ENCODE data around the gene DSN1. TPM values are rescaled to one million over a fixed set of nuclear protein-coding genes. Genes with fewer than 3 reads are reported as not detected.

DSN1 gene
- total and polyA plus RNA-seq, 9 of the 15 experiments (the other 6 are each of a cell fraction or from before 2014, with no cell fraction given), result 23.3 to 45.3 (median 31.1) TPM

DNA sequence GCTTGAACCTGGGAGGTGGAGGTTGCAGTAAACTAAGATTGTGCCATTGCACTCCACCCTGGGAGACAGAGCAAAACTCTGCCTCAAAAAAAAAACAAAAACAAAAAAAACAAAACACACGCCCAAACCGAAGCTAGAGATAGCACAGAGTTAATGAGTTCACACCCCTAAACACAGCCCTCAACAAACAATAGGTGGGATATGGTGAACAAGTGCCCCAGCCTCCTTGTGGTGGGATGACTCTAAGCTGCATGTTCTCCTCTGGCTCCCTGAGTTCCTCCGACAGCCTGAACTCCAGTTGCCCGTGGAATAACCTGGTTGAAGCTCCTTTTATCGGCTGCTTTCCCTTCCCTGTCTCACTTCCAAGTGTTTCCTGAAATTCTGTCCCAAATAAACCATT is 22.1 kb upstream of the DSN1 start (continued):
- TF ChIP-seq, protein P1, sequence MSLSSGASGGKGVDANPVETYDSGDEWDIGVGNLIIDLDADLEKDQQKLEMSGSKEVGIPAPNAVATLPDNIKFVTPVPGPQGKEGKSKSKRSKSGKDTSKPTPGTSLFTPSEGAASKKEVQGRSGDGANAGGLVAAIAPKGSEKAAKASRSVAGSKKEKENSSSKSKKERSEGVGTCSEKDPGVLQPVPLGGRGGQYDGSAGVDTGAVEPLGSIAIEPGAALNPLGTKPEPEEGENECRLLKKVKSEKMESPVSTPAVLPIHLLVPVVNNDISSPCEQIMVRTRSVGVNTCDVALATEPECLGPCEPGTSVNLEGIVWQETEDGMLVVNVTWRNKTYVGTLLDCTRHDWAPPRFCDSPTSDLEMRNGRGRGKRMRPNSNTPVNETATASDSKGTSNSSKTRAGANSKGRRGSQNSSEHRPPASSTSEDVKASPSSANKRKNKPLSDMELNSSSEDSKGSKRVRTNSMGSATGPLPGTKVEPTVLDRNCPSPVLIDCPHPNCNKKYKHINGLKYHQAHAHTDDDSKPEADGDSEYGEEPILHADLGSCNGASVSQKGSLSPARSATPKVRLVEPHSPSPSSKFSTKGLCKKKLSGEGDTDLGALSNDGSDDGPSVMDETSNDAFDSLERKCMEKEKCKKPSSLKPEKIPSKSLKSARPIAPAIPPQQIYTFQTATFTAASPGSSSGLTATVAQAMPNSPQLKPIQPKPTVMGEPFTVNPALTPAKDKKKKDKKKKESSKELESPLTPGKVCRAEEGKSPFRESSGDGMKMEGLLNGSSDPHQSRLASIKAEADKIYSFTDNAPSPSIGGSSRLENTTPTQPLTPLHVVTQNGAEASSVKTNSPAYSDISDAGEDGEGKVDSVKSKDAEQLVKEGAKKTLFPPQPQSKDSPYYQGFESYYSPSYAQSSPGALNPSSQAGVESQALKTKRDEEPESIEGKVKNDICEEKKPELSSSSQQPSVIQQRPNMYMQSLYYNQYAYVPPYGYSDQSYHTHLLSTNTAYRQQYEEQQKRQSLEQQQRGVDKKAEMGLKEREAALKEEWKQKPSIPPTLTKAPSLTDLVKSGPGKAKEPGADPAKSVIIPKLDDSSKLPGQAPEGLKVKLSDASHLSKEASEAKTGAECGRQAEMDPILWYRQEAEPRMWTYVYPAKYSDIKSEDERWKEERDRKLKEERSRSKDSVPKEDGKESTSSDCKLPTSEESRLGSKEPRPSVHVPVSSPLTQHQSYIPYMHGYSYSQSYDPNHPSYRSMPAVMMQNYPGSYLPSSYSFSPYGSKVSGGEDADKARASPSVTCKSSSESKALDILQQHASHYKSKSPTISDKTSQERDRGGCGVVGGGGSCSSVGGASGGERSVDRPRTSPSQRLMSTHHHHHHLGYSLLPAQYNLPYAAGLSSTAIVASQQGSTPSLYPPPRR (CRISPR knock-in tag; IDR thresholded peaks at IDR 0.05; ENCODE audit: borderline replicate concordance), result no peak
- TF ChIP-seq ZNF551 (CRISPR knock-in tag; IDR thresholded peaks at IDR 0.05), result no peak

- WGBS (ENCODE audit: insufficient coverage, low coverage, missing lambda C conversion rate), result 96% methylated on average over 15 of the region's 20 CpGs
- Histone ChIP-seq H3K4me1 (replicated peaks in 1 of 2; ENCODE audit: control insufficient read depth in 2 of 2, insufficient read depth in 2 of 2, low read length in 2 of 2) (peaks cover 0 to 8% of the 10 kb centered on the region in 2 experiments; a peak in 2 of 5 replicates), H3K4me2 (ENCODE audit: insufficient read depth, low read length) (no peak overlapping the region), H3K27ac (ENCODE audit: extremely low read depth, low read depth, low read length) (no peak overlapping the region), H3K4me3 (no peak overlapping the region), H3K9me3 (replicated peaks; ENCODE audit: control insufficient read depth, insufficient read depth, low read depth, low read length) (no peaks in the 10 kb centered on the region), H2AFZ (ENCODE audit: low read depth, low read length) (no peak overlapping the region), H3K36me3 (ENCODE audit: control insufficient read depth, insufficient read depth, low read length) (peaks cover 77% of the 10 kb centered on the region), H3K9ac (ENCODE audit: insufficient read depth in 1 of 2, low read depth in 2 of 2, low read length in 2 of 2) (no peak overlapping the region), H3K9me1 (ENCODE audit: control insufficient read depth, insufficient read depth, low read length) (no peaks in the 10 kb centered on the region), H3K27me3 (ENCODE audit: control insufficient read depth in 2 of 2, insufficient read depth in 2 of 2, low read length in 2 of 2) (no peaks in the 10 kb centered on the region), H4K20me1 (replicated peaks; ENCODE audit: control insufficient read depth, insufficient read depth, low read length) (no peaks in the 10 kb centered on the region), H3K79me2 (ENCODE audit: control insufficient read depth, insufficient read depth, low read length) (no peaks in the 10 kb centered on the region)
- no peak for TF ChIP-seq ELF1 (tag; IDR thresholded peaks at IDR 0.05)
- TF ChIP-seq POLR2G (IDR thresholded peaks at IDR 0.05; ENCODE audit: low read depth, low read length), result peak; percentile 40; the same call in 1 of the 2 replicates
- intact Hi-C loops (cut with micrococcal nuclease) (no loop called here), in situ Hi-C loops (cut with MboI) (no loop called here)
- ChIA-PET POLR2A (interaction anchor here (0.7 to 1.5 kb wide), 2 partner anchors 21 to 34 kb away, joined by 3 read pairs; partner anchors contain the start of gene DSN1), CTCF (ENCODE audit: low intra/inter-chr PET ratio) (no interaction called here)
- BruUV-seq (replicated peaks), result no TSS peak
- no peak for DNase-seq (ENCODE audit: extremely low read depth in 1 of 4, low spot score in 3 of 4)
- no peak for ATAC-seq
- FAIRE-seq, result no peak
Measured at GRCh38 chr20:36794116-36794474, 20.5 kb upstream of the DSN1 start.

Data from K562 (cell line).